CD4-positive, alpha-beta T cell treated with Interleukin-17A for 1 hour (primary cell): Measurements from ENCODE around the gene SSR2.

Experiments
- DNase-seq: peaks from one replicate; pipeline ENCODE4 v3.0.0-alpha.2; 2020

The SSR2 gene

DNA sequence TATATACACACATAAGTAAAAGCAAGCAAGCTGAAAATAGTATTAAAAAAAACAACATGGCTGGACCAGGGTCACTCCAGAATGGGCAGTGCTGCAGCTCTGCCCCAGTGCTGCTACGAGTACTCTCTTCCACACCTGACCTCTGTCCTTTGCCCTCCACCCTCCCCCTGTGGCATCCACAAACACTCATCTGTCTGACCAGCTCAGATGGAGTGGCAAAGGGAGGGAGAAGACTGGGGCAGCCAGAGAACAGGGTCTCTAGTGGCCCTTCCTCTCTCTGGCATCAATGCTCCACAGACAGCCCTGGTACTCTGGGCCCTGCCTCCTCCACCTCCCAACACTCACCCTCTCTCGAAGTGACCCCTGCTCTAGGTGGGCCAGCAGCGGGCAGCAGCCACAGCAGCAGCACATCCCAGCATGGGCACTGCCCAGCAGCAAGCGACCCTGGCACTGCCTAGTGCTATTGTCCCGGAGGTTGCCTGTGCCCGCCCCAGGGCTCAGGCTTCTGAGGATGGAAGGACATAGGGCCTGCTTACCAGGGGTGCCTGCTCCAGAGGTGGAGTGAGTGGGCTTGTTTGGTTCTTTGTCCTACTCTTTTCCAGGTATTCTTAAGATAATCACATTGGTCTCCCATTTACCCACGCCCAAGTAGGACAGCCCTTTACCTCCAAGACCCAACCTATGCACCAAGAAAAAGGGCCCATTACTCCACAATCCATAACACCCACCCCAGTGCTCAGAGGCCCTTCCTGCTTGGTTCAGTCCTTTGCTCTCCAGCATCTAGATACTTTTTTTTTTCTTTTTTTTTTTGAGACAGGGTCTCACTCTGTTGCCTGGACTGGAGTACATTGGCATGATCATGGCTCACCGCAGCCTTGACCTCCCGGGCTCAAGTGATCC lies 48.6 kb downstream of the SSR2 start:
- no peak for DNase-seq

- DNase-seq: no peak
Observed at GRCh38 chr1:155970531-155971167, 50.1 kb downstream of the SSR2 start.

- no peak for DNase-seq
Observed at GRCh38 chr1:155969377-155969791, 51.4 kb downstream of the SSR2 start.

GRCh38 chr1:155968670-155969069 lies 52.1 kb downstream of the SSR2 start:
- DNase-seq: no peak

DNA sequence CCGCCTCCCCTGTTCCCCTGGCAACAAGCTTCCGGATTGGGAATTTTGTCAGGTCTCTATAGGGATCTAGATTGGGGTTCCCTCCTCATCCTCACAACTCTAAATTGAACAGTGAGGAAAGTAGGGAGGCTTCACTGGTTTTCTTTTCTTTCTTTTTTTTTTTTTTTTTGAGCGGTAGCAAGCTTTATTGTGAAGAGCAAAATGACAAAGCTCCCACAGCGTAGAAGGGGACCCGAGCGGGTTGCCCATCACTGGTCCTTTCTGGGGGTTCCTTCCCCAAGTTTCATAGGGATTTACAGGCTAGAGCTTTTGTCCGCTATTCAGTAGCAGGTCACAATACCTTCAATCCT lies 52.7 kb downstream of the SSR2 start:
- no peak for DNase-seq

DNA sequence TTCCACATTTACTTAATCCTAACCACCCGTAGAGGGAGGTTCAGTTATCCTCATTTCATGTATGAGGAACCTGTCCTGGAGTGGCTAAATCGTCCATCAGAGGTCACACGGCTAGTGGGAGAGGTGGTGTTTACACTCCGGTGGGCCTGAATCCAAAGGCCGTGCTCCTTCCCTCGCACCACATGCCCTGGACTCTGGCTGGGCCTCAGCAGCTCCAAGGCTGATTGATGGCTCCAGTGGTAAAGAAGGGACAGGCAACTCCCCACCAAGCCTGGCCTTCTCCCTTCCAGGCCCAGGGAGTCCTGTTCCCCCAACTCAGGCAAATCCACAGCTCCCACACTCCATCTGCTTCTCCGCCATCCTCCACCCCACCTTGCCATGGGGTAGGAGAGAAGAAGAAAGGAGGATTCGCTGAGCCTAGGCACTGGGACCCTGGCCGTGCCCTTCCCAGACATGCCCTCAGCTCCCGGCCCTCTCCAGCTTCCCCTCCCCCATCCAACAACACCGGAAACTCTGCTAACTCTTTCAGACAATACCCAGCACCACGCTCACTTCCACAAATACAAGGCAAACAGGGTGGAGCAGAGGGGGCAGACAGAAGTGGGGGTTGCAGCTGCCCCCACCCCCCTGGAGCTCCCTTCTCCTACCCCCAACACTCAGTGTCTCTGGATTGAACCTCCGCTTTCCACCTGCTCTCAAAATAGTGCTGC lies 53.3 kb downstream of the SSR2 start:
- DNase-seq: no peak

GRCh38 chr1:155966750-155967149 lies 54.0 kb downstream of the SSR2 start:
- DNase-seq: no peak

DNA sequence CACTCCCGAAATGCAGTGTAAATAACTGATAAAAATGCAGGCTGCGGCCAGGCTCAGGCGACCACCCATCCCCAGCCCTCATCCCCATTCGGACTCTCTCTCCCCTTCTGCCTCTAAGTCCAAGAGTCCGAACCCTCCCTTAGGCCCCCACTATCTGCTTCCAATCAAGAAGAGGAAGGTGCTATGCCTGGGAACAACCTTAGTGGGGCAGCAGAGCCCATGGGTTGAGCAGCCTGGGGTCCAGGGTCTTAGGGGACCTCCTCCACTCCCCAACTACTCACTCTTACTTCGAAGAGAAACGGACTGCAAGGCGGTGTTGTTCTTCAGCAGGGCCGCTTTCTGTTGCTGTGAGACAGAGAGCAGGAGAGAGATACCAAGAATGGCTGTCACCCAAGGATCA lies 54.6 kb downstream of the SSR2 start:
- no peak for DNase-seq

- DNase-seq: no peak
Observed at GRCh38 chr1:155964193-155964592, 56.6 kb downstream of the SSR2 start.

- DNase-seq: no peak
Observed at GRCh38 chr1:155962599-155963211, 58.0 kb downstream of the SSR2 start.

GRCh38 chr1:155961937-155962336 lies 58.8 kb downstream of the SSR2 start:
- no peak for DNase-seq

DNA sequence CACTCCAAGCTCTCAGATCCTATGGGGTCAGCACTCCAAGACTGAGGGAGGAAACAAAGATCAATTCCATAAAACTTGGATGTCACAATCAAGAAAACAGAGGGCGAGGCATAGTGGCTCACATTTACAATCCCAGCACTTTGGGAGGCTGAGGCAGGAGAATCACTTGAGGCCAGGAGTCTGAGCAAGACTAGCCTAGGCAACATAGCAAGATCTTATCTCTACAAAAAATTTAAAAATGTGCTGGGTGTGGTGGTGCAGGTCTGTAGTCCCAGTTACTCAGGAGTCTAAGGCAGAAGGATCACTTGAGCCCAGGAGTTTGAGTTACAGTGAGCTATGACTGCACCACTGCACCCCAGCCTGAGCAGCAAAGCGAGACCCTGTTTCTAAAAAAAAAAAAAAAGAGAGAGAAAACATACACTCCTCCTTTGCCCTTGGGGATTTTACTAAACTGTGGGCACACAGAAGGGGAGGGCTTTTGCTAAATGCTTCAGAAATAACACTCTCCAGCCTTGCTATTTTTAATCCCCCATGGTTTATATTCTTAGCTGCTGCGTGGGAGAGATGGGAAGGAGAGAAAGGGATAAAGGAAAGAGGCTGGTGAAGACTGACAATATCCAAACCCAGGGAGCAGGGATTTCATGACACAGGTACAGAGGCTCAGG lies 60.5 kb downstream of the SSR2 start:
- no peak for DNase-seq
